NCI-H748 (cell line): Measurements from ENCODE around the gene C6orf47.

Experiments
- DNase-seq: peaks from one replicate; lab custom pipeline; 2025; ENCODE audit not compliant: unreplicated experiment; lab: John Stamatoyannopoulos, UW

Gene C6orf47

DNA sequence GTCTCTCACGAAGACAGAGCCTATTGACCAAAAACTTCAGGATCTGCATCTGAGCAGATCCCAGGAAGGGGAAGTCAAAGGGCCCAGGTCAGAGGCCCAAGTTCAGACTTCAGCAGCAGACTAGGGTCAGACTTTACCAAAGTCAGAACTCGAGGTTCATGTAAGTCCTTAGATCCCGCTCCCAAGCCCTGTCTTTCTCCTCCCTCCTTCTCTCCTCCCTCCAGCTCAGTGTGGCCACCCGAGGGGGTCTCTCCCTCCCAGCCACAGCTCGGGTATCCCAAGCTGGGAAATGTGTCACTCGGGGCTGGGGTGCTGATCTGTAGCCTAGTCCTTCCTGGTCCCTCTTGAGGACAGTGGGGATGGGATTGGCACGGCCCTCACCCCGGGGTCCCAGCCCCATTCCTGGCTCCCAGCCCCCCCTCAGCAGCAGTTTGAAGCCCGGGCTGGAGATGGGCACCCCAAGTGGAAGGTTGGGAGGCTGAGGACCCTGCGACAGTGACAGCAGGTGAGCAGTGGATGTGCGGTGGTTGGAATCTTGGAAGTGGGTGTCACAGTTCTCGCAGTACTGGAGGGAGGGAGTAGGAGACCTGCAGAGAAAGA is 1.6 kb upstream of the C6orf47 start:
- DNase-seq = no peak

DNA sequence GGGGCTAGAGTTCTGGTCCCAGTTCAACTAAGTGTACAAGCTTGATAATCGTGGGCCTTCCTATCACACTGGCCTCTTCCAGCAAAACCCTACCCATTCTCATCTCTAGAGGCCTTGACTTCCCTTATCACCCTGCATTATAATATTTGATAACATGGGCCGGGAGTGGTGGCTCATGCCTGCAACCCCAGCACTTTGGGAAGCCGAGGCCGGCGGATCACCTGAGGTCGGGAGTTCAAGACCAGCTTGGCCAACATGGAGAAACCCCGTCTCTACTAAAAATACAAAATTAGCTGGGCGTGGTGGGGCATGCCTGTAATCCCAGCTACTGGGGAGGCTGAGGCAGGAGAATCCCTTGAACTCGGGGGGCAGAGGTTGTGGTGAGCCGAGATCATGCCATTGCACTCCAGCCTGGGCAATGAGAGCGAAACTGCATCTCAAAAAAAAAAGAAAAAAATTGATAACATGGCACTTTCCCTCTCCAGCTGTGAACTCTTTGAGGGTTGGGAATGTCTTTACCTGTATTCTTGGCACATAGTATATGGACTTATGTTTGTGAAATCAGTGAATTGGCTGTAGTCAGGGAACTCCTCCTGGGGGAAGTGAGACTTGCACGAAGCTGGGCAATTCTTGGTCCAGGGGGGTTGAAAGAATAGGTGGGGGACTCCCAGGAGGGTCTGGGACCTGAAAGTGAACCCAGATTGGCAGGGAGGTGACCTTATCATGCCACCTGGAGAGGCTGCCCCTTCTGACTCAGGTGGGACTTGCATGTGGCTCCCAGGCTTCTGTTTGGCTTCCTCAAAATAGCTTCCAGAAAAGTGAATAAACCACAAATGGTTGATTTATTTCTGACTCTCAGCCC is 915 bp upstream of the C6orf47 start:
- no peak for DNase-seq

DNA sequence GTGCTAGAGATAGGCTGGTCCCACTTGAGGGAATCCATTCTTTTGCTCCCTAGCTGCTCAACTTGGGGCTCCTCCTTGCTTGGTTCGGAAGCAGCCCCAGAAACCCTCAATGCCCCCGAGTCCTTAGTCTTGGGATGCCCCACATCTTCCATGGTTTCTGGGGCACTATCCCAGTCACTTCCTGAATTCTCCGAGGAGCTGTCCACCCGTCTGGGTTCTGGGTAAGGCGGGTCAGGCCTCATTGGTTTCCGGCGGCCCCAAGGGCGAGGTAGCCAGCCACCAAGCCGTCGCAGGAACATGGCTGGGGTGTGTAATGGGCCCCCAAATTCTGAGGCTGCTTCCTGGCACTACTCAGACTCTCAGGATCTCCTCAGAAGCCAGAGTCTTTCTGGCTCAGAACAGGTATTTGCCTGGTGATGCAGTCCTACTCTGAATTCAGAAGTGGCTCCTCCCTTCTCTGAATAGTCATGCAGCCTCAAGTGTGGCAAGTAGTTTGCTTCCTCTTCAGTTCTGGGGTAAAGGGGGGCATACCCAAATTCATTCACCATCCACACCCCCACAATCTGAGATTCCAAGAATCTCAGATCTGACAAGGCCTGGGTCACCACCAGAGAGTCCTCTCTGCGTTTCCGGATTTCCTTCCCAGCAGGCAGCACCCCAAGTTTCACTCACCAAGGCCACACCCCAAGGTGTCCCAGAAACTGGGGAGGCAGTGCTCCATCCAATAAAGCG is 763 bp downstream of the C6orf47 start:
- peak; percentile 42 for DNase-seq

DNA sequence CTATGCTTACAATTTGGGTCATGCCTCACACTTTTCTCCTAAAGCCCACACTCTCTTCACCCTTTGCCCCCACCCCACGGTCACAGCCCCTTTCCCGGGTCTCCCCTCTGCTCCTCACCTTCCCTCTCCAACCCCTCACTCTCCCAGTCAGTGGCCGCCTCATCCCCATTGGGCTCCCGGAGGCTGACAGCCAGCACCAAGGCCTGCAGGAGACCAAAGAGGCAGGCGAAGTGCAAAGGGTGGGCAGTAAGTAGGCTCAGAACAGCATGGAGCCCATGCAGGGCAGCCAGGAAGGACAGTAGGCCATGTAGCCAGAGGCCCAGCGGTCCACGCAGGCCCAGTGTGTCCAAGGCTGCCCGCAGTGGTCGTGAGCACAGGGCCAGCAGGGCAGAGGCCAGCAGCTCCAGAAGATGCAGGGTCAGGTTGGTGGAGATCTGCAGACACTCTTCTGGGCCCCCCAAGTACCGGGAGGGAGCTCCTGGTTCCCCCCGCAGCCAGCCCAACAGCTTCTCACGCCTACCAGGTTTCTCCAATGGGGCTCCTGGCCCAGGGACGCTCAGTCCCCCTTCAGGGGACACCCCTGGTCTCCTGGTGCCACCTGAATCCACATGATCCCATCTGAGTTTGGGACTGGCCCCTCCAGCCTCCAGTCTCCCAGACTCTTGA is 1.5 kb downstream of the C6orf47 start:
- DNase-seq = no peak

DNA sequence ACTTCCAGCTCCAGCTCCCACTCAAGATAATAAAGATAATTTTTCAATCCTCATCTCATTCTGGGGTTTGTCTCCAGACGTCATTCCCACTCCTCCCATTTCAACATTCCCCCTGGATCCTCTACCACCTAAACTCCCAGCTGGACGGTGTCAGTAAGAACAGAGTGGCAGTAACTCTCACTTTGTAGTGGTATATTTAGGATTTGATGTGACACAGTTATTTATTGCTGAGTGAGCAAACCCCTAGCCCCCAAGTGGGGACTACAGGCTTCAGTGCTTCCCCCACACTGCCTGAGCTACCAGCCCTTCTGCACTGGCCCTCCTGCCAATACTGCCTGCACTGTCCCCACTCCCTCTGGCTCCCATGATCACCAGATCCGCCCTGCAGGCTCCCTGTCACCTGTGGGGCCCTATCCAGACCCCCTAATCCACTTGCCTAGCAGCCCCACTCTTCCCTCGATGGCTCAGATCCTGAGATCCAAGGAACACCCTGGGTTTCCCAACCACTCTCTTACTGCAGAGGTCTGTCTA is 2.4 kb downstream of the C6orf47 start:
- no peak for DNase-seq

DNA sequence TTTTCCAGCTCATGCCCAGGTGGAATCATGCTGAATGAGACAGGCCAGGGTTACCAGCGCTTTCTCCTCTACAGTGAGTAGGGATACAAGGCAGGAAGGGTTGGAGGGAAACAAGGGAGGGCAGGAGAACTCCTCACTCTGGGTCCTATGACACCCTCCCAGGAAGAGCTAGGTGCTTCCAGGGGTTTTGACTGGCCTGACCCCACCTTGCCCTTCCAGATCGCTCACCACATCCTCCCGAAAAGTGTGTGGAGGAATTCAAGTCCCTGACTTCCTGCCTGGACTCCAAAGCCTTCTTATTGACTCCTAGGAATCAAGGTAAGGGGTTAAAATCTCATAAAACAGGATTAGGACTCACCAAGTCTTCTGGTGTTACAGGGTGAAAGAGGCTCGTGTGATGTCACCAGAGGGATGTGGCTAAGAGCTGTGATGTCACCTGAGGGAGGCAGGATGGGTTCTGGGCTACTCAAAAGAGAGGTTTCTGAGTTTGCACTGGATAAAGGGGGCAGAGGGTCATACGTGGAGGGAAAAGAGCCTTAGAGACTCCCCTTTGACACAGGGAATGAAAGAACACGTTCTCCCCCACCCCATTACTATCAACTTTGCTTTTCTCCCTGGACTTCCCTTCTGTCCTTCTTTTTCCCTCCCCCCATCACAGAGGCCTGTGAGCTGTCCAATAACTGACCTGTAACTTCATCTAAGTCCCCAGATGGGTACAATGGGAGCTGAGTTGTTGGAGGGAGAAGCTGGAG is 3.0 kb downstream of the C6orf47 start:
- DNase-seq = no peak

DNA sequence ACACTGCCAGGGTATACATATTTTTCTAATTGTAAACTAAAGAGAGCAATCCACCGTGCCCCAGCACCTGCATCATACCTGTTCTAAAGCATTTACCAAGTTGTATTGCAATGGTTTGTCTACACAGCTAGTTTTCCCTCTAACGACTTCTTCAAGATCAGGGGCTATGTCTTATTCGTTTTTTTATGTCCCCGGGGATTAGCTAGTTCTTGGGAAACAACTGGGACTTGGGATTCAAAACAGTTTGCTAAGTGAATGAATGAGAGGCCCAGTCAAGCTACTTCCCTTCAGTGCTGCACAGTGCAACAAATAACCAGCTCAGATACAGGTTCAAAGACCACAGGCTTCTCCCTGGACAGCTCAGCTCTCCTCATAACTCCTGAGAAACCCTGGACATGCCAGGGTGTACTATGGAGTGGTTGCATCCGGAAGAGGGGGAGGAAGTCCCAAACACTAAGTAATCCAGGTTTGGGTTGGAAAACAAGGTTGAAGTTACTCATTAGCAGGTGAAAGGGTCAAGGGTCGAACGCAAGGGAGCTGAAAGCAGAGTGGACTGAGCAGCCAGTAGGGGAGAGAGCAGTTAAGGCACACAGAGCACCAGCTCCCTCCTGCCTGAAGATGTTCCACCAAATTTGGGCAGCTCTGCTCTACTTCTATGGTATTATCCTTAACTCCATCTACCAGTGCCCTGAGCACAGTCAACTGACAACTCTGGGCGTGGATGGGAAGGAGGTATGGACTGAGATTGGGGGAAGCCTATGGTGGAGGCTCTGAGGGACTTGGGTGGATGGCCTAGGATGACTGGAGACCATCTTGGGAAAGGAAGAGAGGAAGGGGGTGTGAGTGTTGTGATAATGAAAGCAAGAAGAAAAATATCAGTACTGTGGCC is 5.0 kb downstream of the C6orf47 start, which contains the start of gene APOM:
TSS of gene APOM (plus strand) at position 546 of the 889 bp plus-strand sequence. CDS start at position 619, 73 bp downstream.
- no peak for DNase-seq

DNA sequence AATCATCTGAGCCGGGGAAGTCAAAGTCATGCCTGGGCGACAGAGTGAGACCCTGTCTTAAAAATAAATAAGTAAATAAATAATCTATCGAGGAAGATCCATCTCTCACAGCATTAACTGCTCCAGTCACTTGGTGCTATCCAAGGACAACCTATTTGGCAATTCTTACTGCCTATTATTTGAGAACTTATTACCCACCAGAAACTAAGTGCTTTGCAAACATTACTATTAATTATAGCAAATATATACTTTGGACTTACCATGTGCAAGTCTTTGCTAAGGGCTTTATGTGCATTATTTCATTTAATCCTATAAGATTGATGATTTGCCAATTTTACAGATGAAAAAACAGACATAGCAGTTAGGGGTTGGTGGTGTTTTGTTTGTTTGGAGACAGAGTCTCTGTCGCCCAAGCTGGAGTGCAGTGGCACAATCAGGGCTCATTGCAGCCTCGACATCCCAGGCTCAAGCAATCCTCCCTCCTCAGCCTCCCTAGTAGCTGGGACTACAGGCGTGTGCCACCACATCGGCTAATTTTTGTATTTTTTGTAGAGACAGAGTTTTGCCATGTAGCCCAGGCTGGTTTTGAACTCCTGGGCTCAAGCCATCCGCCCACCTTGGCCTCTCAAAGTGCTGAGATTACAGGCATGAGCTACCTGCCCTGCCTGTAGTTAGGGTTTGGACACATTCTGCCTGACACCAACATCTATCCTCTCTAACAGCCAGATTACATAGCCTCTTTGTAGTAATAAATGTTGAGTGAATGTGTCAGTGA is 5.8 kb downstream of the C6orf47 start:
- DNase-seq = no peak

DNA sequence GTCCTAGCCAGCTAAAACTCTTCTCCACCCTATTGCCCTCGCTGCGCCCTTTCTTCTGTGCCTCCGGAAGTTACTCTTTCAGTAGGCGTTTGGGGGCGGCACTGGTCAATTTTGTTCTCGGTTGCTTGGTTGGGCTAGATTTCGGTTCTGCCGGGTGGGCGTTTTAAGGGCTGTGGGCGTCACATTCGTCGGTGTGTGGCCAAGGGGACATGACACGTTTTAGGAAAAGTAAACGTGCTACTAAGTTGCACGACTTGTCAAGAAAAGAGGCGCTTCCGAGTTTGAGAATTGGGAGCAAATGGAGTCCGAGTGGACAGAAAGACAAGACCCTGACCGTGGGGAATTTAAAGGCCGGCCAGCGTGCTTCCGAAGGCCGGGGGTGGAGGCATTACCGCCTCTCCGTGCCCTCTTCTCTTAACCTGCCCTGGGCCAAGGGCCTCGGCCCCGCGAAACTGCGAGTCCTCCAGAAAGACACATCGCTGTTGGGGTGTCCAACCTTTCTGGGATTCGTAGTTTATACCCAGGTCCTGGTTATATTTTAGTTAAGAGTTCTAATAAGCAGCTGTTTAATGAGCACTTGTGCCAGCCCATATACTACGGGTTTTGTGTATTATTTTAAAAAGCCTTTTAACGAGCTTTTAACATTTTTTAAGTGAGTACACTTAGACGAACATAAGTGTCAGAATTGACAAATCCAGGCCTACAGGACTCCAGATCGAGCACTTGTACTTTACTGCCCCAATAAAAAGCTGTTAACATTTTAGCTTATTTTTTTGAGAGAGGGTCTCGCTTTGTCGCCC is 7.5 kb downstream of the C6orf47 start:
- peak; percentile 99 for DNase-seq

DNA sequence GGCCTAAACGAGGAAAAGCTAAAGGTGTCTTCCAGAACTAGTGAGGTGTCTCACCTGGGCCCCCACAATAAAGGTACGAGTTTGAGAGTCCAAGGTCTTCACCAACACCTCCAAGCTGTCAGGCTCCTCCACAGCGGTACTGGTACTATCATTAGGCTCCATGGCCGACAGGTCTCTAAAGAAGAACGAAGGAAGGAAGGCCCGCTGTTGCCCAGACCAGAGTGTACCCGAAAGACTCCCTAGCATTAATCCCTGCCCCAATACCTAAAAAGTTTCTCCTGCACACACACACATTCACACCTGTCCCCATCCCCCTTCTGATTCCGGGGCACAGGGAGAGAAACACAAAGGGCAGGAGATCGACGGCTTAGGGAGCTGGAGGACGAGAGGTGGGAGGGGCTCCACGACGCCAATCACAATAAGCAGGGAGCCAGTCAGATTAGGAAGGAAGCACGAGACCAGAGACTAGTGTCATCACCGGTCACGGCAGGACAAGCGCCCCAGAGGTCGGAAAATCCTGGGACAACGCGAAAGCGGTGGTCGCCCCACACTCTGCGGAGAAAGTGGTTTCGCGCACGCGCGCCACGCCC is 8.9 kb downstream of the C6orf47 start:
- no peak for DNase-seq

DNA sequence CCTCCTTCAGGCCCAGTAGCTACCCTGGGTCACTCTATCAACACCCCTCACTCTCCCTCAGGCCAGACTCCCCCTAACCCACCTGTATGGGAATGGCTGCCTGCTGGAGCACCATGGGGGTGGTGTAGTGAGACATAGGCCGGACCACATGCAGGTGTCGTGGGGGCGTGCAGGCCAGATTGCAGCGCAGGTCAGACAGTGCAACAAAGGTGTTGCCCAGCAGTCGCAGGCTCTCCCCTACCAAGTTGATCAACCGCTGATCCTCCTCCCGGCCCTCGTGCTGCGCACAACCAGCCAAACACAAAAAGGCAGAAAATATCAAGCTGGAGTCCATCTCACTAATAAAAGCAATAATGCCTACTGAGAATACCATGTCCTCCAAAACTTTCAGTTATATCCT is 15.3 kb downstream of the C6orf47 start:
- no peak for DNase-seq

DNA sequence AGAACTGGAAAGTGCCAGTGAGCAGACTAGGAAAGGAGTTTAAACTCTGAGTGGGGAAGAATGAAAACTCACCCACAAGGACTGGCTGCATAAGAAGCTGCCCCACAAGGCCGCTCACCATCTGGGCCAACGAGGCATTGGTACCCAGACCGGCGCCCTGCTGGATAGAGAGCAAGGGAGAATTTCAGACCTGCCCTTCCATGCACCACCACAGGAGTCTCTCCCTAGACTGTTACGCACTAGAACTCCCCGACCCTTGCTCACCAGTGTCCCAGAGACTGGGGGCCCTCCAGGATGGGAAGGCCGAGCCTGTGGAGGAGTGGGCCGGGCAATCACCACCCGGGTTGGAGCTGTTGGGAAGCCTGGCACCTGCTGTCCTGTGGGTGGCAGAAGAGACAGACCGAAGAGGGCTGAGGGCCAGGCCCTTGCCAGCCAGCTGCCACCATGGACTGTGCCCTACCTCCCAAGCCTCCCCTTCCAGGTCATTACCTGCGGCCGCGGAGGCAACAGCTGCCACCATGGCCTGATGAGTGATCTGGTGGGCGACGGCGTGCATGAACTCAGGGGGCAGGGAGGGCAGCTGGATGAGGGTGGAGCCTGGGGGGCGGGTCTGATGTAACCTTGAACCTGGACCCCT is 16.6 kb downstream of the C6orf47 start:
- no peak for DNase-seq

DNA sequence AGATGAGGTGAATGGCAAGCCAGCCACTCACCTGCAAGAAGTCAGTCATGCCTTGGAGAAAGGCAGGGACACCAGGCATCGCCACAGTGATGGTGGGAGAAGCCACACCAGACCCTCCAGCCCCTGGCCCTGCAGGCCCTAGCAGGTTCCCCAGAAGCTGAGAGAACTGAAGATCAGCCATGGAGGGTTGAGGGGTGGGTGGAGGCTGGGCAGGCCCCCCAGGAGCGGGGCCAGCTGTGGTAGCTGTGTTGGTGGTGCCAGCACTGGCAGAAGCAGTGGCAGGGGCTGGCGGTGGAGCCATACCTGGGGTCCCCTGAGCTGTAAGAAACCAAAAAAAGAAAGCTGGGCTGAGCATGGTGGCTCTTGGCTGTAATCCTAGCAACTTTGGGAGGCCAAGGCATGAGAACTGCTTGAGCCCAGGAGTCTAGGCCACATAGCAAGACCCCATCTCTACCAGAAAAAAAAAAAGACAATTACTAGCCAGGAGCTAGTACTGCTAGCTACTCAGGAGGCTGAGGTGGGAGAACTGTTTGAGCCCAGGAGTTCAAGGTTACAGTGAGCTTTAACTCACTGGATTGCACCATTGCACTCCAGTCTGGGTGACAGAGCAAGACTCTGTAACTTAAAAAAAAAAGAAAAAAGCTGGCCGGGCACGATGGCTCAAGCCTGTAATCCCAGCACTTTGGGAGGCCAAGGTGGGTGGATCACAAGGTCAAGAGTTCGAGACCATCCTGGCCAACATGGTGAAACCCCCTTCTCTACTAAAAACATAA is 17.6 kb downstream of the C6orf47 start:
- no peak for DNase-seq

DNA sequence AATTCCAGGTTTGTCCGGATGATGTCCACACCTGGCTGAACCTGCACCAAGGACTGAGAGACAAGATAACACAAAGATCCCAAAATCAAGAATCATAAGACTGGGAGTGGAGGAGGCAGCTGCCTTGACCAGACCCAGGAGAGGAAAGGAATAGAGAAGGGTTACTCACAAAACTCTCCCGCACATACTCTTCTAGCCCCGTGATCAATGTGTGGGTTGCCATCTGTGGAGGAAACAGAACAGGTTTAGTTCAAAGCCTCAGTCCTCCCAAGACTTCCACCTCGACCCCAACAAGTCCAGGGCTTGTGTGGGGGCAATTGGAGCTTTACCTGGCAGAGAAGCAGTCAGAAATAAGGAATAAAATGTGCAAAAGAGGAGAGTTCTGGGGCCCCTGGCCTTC is 19.2 kb downstream of the C6orf47 start:
- no peak for DNase-seq

DNA sequence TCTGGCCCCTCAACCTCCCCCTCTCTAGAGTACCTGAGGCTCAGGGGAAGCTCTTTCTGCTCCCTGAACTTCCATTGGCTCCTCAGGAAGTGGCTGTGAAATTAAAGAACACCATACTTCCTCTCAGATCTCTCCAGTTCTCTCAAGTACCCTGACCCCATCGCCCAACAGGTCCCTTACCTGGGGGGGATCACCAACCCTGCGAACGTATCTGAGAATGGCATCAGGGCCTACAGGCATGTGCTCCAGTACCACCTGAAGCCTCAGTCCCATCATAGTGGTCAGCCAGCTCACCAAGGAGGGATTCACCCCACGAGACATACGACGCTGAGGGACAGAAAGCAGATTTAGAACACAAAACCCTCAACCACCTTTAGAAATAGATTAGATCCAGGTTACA is 20.0 kb downstream of the C6orf47 start:
- no peak for DNase-seq

DNA sequence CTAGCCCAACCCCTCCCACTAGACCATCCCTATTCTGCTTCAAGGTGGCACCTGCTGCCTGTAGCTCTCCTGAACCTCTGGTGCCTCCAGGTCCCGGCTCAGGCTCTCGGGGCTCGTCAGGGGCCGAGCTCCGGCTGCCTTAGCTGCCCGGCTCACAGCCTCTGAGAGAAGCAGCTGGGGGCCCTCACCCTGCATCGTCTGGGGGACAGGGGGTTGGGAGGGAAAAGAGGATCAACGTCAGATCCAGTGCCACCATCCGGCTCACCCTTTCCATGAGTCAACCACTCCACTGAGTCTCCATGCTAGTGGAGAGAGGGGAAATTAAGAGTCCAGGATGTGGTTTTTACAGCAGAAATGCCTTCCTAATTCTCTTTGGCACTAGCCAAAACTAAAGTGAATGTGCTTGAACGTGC is 21.1 kb downstream of the C6orf47 start:
- no peak for DNase-seq
